Measurements from ENCODE around the gene PLXNA1.

DNA sequence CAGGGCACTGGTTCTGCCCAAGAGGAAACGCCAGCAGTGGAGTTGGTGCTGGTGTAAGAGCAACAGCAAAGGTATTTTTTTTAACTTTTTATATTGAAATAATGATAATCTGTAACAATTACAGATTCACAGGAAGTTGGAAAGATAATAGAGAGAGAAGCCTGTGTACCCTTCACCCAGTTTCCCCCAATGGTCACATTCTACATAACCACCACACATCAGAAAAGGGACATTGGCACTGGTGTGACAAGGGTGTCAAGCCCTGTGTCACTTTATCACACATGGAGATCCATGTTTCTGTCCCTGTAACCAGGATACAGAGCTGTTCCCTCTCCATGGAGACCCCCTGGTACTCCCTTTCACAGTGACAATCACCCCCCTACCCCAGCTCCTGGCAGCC is 9.1 kb upstream of the PLXNA1 start:
- no peak for TF ChIP-seq POLR2A (IDR thresholded peaks at IDR 0.05)
- TF ChIP-seq, protein P1, sequence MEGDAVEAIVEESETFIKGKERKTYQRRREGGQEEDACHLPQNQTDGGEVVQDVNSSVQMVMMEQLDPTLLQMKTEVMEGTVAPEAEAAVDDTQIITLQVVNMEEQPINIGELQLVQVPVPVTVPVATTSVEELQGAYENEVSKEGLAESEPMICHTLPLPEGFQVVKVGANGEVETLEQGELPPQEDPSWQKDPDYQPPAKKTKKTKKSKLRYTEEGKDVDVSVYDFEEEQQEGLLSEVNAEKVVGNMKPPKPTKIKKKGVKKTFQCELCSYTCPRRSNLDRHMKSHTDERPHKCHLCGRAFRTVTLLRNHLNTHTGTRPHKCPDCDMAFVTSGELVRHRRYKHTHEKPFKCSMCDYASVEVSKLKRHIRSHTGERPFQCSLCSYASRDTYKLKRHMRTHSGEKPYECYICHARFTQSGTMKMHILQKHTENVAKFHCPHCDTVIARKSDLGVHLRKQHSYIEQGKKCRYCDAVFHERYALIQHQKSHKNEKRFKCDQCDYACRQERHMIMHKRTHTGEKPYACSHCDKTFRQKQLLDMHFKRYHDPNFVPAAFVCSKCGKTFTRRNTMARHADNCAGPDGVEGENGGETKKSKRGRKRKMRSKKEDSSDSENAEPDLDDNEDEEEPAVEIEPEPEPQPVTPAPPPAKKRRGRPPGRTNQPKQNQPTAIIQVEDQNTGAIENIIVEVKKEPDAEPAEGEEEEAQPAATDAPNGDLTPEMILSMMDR (IDR thresholded peaks at IDR 0.05), result no peak

All from uterus (tissue), 2 donors.